HG02973 (cell line): ENCODE data around the gene SLC36A3.
A peak's percentile ranks its signal among the peaks of the same experiment; 100 is the strongest.
"Not testable (repeated sequence)": the region's sequence is repeated elsewhere in the genome, so short reads cannot be mapped to it uniquely, and the experiment has no call there.

Source experiments
- ATAC-seq: cut with Tn5 transposase; IDR thresholded peaks from one replicate; pipeline ENCODE4 v1.9.1; 2021; ENCODE audit warnings: moderate library complexity; ENCODE audit not compliant: unreplicated experiment

Gene SLC36A3

DNA sequence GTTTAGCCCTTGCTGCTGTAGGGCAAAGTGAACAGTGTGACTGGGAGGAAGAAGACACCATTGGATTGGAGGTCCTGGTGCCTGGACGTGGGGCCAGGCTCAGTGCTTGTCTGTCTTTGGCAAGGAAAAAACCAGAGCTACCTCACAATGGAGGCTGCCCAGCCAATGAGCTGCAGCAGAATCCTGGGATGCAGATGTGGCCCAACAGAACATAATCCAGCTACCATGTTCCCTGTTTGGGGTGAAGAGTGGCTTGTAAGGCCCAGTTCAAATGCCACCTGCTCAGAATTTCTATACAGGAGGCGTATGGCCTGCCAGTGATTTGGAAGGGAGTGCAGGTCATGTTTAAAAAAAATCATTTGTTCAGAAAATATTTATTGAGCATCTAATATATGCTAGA is at the start of gene SLC36A3:
Gene SLC36A3, minus strand, starts transcription at position 101 of the 400 bp plus-strand sequence. CDS start 412 bp downstream, outside the sequence.
- no peak for ATAC-seq

DNA sequence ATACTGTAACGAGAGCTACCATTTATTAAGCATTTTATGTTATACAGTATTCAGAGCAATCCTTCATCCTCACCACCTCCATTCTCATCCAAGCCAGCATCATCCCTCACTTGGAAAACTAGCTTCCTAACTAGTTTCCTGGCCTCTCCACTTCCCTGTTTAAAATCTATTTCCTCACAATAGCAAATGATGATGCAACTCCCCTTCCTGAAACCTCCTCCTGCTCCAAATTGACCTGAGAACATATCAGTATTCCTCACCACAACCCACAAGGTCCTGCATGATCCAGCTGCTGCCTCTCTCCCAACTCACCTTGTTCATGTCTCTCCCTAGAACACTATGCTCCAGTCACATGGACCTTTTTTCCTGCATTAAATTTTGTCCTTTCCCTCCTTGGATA is 48.1 kb upstream of the SLC36A3 start:
- no peak for ATAC-seq

DNA sequence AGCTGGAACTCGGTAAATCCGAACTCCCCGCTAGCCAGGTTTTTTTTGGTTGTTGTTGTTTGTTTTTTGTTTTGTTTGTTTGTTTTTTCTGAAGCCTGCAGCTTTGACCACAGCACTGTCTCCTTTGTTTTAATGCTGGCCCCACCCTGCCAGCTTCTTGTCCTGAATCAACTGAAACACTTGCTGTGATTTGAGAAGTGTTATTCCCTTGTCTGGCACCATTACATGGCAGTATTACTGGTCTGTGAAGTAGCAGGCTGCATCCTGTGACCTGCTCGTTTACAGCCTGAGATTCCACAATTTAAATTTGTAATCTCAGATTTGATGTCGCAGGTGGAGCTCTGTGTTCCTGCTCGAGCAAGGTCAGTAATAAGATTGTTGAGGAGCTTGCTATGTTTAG is 45.2 kb upstream of the SLC36A3 start:
- ATAC-seq: no peak

DNA sequence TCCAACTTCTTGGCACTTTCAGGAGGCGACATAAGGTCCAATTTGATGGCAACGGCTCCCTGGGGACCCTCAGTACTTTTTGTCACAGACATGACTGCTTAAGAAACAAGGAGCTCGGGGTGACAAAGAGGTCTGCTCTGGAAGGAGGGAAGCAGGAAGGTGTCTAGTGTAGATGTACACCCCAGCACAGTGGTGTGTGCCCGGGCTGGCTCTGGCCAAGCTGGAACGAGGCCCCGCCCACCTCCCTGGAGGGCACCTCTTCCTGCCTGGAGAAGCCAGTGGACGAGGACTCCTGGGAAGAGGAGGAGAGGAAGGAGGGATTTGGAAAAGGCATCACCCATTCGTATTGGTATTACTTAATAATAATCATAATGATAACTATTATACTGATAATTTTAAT is 43.8 kb upstream of the SLC36A3 start, which contains the start of gene SLC36A2:
Gene SLC36A2, minus strand, starts transcription at position 191 of the 400 bp plus-strand sequence. Its CDS starts 99 bp downstream, at position 92.
- no peak for ATAC-seq

DNA sequence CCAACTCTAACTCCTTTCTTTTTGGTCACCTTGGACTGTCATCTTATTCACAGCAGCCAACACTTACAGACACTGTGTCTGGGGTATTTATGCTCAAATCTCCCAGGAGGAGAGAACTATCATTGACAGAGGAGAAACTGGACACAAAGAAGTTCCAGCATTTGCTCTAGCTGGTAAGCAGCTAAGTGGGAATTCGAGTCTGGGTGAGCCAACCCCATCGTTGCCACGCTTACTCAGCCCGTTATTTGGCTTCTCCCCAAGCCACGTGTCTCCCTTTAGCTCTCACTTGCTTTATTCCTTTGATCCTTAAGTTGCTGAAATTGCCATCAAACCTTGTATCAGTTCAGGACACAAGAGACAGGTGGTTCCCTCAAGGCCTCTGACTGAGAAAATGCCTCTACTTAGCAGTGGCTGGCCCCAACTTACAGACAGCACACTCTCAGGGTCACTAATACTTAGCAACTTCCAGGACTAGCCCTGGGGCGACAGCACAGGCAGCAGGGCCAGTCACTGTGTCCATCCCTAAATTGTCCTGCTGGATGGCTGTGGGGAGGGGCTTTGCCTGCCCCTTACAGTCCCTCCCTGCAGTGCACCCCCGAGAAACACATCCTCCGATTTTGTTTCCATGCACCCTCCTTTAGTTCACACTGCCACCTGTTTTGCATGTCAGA is 42.4 kb upstream of the SLC36A3 start:
- no peak for ATAC-seq

DNA sequence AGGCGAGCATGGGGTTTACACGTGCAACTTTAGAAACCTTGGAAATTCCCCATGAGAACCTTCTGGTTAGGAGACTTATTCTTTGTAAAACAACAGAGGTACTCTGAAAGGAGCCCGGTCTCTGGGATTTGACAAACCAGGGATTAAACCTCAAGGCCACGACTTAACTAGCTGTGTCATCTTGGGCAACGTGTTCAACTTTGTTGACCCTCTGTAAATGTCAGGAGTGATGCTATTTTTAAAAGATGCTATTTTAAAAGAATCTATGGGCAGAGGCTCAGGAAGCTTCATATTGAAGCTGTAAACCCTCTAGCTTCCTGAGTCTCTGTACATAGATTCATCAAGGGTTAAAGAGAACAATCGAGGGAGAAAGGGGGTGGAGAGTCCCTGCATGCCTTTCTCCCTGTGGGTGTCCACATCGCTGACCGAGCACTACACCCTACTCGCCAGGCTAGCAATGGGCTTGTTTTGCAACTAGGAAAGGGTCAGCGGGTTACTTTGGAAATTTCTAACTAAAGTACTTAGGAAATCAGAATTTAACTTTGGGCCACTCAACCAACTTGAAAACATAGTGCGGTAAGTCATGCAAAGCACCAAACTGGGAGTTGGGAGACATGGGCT is 41.7 kb upstream of the SLC36A3 start:
- no peak for ATAC-seq

DNA sequence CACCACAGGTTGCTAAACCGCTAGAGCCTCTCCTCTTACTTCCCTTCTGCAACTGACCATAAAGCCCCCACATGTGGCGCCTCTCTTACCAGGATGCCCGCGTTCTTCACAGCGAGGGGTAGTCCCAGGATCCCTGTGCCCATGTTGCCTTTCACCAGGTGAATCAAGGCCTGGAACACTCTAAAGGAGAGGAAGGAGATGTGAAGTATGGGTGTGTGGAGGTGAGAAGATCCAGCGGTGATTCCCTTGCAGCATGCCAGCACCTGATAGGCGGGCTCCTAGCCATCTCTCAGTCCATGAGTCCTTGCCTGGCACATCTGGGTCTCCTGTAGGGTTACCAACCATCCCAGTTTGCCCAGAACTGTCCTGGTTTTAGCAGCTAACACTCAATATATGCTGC is 40.5 kb upstream of the SLC36A3 start:
- ATAC-seq: no peak

DNA sequence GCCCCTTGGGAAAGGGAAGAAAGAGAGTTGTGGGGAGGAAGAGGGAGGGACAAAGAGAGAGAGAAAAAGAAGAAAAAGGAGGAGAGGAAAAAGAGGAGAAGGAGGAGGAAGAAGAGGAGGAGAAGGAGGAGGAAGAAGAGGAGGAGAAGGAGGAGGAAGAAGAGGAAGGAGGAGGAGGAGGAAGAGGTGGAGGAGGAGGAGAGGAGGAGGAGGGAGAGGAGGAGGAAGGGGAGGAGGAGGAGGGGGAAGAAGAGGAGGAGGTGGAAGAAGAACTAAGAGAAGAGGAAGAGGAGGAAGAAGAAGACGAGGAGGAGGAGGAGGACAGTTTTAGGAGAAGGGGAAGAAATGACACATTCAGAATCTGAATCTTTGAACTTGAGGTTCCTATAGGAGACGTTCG is 36.4 kb upstream of the SLC36A3 start:
- no peak for ATAC-seq

DNA sequence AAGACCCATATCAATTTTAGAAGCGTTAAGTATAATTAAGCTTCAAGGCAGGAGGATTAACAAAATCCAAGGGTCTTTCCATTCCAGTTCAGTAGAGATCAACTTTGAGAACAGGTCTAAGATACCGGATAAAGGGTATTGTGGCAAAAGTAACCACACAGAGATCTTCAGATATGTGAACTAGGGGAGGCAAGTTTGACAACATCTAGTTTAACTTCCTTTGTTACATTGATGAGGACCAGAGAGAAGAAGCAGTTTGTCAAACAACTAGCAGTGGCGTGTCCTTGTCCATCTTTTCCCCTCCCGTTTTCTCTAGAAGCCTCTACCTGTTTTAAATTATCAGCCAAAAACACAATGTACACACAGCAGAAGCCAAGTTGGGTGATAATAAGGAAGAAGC is 35.2 kb upstream of the SLC36A3 start:
- no peak for ATAC-seq

DNA sequence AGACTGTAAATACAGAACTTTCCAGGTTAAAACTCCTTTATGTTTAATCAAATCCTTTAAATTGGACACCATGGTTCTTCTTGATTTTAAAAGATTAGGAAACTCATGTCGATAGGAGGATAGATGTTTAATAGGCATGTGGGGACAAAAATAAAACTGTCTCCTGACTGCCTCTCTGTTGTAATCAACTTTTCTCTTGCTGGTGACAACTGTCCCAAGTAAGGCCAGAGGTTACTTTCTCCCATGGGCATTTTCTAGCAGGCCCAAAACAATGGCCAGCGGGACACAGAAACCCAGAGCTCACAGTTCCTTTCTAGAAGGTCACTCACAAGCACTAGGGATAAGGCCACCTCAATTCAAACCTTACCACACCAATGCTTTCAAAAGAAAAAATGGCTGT is 29.3 kb upstream of the SLC36A3 start:
- no peak for ATAC-seq

DNA sequence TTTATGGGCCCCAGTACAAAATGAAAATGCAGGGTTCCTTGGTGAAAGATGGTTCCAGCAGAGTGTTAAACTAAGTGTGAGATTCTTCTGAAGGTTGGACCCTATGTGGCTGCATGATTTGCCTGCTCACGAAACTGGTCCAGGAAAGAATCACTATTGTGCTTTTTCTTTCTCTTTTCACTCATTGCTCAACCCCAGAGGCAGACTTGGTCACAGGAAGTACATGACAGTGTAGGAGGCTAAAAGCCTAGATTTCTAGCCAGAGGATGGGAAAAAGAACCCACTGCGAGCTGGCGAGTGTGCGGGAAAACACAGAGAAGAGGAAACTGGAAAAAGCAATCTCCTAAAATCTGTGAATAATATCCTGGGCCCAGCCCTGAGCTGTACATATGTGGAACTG is 25.2 kb upstream of the SLC36A3 start:
- ATAC-seq: no peak

DNA sequence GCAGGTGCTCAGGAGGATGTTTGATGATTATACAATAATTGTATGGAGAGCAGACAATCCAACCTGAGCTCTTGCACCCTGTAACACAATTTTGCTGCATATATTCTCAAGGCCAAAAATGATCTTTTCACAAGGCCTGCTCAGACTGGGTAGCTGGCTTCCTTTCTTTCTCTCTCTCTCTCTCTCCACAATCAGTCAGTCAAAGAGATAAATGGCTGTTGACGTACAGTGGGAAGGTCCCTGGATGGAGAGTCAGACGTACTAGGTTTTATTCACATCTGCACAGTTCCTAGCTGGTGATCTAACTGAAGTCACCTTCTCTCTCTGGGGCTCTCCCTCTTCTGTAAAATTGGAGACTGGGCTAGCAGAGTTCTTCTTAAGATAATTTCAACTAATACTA is 24.0 kb upstream of the SLC36A3 start:
- ATAC-seq: no peak

DNA sequence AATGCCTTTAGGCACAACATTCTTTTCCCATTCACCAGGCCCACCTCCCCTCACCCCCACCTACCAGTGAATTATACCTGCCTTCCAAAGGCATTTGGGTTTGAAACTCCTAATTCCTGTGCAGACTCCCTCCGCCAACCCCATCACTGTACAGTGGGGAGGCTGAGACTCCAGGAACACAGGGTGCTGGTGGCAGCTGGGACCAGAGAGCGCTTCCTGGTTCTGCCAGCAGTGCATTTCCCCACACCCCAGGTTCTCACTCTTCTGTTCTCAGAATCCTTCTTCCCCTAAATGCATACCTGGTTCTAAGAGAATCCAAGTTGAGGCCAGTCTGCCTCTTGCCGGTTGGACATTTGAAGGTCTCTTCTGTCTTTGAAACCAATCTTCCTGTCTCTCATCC is 22.7 kb upstream of the SLC36A3 start:
- no peak for ATAC-seq

DNA sequence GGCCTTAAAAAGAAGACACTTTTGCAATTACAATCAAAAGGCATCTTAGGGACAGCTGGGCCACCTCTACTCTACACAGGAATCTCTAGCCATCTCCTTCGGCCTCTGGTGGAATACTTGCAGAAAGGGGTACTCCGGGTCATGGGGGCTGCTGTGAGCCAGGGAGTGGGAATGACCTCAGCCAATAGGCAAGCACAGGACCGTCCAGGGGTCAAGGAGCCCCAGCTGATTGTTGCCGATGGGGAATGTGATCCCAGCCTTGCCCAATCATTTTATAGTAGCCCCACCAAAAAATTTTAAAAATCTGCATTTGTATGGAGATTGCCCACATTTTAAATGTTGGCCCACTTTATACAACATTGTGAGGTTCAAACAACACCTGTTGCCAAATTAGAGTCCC is 16.9 kb upstream of the SLC36A3 start:
- no peak for ATAC-seq

DNA sequence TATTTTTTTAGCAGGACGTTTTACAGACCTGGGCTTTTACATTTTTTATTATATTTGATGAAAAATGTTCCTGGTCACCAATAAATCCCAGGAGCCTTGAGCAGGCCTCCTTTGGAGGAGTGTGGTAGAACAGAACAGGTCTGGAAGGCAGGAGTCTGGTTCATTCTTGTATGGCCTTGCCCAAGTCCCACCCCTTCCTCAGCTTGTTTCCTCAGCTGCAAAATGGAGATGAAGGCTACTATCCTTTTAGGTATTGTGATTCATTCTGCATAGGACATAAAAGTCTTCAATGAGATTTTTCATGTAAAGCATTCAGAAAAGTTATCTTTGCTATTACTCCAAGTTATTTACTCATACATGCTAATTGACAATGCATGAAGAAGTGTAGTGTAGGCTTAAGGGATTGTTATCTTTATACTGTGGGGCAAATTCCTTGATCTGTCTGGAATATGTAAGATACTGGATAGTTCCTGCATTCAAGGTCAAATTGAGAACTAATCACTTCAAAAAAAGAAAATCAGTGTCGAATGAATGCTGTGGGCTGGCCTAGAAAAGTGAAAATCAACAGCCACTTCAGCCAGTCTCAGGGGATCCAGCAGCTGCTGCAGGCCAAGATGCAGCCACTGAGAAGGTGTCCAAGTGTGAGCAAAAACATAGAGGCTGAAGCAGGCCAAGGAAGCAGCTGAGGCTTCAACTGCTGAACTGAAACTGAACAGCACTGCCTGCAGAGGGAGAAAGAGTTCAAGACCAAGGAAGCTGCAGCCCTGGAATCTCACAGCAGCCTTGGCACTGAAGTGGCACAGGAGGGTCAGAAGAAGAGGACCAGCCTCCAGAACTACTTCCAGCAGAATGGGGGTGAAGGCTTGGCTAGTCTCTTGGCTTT is 15.5 kb upstream of the SLC36A3 start:
- ATAC-seq: no peak

DNA sequence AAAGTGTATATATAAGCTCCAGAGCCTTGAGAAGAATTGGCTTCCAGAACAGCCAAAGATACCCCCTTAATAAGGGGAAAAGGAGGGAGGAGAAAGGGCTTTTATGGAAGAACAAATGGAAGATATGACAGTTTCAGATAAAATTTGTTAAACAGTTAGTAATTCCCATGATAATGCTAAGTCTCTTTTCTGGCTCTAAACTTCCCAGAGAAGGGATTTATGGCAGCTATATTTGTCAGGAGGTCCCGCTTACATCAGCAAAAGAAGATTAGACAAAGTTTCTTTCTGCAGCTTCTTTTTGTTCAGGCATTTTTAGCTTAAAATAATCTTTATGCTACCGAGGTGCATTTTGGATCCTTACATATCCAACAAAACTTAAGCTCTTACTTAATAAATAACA is 14.3 kb upstream of the SLC36A3 start:
- no peak for ATAC-seq

DNA sequence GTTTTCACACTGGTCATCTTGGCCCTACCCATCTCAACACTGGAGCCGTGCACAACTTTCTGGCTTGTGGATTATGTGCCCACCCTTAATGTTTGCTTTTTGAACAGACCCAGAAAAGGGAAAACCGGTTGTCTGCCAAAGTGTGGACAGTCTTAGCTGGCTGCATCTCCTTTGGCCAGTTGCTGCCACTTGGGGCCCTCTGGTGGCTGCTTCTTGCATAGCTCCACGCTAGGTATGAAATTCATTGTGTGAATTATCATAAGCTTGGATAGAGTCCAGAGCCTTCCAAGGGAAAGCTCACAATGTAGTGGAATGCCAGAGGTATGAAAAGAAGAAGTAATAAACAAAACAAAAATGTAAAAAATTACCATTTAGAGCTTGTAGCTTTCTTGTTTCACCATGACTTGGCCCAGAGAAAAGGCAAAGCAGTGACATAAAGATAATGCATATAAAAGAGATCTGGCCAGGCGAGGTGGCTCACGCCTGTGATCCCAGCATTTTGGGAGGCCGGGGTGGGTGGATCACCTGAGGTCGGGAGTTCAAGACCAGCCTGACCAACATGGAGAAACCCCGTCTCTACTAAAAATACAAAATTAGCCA is 12.5 kb upstream of the SLC36A3 start:
- peak; percentile 82 for ATAC-seq

DNA sequence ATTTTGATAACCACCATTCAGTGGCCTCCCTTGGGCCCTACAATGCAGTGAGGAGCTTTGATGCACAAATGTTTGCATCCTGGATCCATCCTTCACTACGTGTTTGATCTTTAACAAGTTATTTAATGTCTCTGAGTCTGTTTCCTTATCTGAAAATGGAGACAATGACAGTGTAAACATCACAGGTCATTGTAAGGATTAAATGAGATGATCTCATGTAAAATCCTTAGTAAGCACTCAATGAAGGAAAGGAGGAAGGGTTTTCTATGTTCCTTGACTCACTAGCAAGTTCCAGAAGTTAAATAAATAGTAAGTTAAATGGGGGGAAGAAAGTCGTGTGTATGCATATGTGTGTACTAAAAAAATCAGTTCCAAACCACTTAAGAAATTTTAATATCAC is 9.8 kb upstream of the SLC36A3 start:
- ATAC-seq: no peak

DNA sequence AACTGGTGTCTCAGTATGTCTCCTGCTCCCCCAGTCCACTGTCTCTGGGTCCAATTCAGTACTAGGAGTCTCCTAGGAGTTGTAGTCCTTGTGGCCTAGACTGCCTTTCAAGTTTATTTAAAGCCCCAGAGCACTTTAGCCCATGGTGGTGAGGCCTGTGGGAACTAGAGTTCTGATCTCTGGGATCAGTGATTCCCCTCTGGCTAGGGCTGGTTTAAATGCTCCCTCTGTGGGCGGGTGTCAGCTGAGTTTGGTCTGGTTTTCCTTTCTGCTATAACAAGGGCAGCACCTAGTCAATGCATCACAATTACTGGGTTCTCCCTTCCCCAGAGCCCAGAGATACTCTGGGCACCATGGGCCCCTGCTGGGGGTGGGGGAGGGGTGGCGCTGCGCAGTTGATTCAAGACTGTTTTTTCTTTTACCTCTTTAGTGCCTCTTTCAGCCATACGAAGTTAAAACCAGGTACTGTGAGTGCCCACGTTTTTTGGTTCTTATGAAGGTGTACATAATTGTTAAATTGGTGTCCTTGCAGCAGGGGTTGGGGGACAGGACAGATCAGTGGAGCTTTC is 9.3 kb upstream of the SLC36A3 start:
- no peak for ATAC-seq

DNA sequence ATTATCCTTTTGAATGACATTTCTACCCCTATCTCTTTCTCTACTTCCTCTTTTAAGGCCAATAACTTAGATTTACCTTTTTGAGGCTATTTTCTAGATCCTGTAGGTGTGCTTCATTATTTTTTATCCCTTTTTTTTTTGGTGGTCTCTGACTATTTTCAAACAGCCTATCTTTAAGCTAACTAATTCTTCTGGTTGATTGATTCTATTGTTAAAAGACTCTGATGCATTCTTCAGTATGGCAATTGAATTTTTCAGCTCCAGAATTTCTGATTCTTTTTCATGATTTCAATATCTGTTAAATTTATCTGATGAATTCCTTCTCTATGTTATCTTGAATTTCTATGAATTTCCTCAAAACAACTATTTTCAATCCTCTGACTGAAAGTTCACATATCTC is 7.4 kb upstream of the SLC36A3 start:
- no peak for ATAC-seq

DNA sequence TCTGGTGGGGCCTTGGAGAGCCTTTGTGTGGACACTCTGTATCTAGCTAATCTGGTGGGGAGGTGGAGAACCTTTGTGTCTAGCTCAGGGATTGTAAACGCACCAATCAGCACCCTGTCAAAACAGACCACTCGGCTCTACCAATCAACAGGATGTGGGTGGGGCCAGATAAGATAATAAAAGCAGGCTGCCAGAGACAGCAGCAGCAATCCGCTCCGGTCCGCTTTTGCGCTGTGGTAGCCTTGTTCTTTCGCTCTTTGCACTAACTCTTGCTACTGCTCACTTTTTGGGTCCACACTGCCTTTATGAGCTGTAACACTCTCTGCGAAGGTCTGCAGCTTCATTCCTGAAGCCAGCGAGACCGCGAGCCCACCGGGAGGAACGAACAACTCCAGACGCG is 6.3 kb upstream of the SLC36A3 start:
- ATAC-seq: not testable (repeated sequence)
